GM21619 (cell line): Measurements from ENCODE around the gene ROBO1.

Experiments
- ATAC-seq: cut with Tn5 transposase; IDR thresholded peaks from one replicate; pipeline ENCODE4 v1.9.1; 2021; ENCODE audit not compliant: unreplicated experiment

ROBO1 gene

DNA sequence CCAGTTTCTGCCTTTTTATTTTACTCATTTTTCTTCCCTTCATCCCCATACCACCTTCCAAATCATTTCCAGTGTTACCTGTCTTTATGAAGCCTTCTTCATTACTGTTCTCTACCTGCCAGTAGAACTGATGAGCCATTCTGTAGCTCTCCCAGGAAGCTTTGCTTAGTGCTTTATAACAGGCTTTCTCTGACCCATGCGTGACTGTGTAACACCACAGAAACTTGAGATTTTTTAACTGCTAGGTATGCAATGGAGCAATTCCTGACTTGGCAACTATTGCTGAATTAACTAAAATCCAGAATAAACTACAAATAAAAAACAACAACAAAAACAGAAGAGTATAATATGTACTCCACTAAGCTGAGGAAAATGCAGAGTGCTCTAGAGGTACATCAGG lies 289.2 kb downstream of the ROBO1 start:
- no peak for ATAC-seq

- ATAC-seq: no peak
Measured at GRCh38 chr3:79477242-79477641, 290.6 kb downstream of the ROBO1 start.

- no peak for ATAC-seq
Measured at GRCh38 chr3:79473993-79474392, 293.8 kb downstream of the ROBO1 start.

- ATAC-seq: no peak
Measured at GRCh38 chr3:79467721-79468120, 300.1 kb downstream of the ROBO1 start.

DNA sequence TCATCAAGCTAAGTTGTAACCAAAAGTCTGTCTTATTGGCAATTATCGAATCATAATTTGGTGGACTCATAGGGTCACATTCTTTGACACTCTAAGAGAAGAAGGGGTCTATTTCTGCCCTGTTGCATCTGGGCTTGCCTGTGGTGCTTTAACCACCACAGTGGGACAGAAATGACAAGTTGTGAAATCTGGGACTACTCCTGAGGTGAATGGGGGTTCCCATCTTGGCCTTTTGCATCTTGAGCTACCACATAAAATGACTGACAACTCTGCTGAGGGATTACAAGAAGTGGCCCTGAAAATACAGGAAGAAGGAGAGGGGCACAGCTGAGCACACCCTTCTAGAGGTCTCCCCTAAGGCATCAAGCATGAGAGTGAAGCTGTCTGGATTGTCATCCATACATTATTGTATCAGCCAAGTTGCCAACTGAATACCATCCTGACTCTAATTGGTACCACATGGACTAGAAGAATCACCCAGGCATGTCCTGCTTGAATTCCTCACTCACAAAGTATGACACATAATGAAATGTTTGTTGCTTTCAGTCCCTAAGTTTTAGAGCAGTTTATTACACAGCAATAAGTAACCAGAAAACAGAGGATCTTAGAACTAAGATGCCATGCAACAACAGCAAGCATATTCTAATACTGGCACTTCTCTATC lies 306.5 kb downstream of the ROBO1 start:
- ATAC-seq: no peak

DNA sequence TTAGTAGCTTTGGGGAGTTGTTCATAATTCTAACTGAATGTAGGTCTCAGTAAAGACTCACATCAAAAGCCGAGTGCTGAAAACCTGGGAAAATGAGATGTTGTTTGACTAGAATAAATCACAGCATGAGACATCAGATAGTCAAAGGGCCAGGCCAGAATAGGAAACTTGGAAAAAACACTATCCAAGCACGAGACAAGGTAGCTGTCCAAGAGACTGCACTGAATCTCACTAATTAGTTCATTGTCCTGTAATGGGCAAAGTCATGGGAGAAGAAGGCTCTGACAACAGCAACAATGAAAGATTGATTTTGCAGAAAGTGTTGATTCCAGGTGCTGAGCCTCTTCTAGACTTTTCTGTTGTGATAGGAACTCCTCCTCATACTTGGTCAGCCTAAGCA lies 314.2 kb downstream of the ROBO1 start:
- ATAC-seq: no peak

GRCh38 chr3:79436387-79436786 lies 331.4 kb downstream of the ROBO1 start:
- no peak for ATAC-seq

DNA sequence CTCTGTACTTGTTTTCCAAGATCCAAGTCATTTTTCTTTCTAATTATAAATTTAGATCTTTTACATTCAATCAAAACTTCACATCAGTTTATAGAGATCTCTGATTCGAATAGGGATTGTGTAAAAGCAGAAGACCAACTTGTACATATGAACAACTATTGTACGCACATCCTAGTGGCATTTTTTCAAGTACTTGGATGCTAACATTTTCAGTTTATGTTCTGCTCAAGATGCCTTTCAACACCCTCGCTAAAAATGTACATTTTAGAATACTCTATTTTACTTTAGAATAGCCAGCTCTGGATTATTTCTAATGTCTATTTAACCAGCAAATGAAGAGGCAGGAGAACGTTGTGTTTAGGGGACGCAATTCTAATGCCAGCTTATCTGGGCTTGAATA lies 340.7 kb downstream of the ROBO1 start:
- ATAC-seq: no peak

DNA sequence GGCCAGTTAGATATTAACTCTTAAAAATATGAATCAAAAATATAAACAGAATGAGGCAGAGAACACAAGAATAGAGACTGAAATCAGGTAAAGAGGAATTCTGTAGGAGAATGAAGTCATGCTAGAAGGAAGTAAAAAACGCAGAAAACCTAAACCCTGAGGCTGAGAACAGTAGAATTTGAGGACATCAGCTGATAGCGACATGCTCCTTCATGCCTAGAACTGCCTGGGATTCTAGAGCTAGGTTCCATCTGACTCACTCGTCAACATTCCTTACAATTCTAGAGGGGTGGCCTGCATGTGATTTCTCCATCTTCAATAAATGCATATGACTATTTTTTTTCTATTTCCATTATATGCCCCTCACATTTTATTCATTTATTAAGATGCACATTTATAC lies 343.0 kb downstream of the ROBO1 start:
- no peak for ATAC-seq

DNA sequence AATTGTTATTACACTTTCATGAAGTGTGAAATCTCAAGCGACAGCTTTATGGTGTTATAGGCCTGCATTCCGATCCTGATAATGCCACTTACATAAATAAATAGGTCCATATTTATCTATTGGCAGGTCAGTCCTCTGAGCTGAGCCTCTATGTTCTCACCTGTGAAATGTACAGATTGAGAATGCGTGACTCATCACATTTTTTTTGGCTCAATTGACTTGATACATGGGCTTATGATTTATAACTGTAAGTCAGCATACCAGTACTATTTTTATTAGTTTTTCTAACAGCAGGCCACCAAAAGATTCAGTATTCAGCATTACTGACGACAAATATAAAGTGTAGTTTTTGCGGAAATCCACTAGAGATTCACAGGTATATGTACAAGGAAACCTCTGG lies 344.4 kb downstream of the ROBO1 start:
- no peak for ATAC-seq

GRCh38 chr3:79421273-79421672 lies 346.5 kb downstream of the ROBO1 start:
- no peak for ATAC-seq

GRCh38 chr3:79418855-79419621 lies 348.8 kb downstream of the ROBO1 start:
- ATAC-seq: no peak

DNA sequence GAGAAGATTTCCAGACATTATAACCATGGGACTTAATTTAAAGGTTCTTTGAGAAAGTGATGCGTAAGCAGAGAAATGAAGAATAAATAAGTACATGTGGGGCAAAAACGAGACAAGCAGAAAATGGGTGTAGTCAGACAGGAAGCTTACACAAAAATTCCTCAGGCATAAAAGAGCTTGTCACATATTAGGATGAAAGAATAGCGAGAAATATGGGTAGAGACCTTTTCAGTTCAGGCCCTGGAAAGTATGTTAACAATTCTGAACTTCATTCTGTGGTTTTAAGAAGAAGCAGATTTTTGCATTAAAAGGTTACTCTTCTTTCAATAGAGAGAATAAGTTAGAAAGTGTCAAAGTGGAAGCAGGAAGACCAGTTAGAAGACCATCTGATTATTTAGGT lies 352.4 kb downstream of the ROBO1 start:
- ATAC-seq: no peak

GRCh38 chr3:79414806-79415205 lies 353.0 kb downstream of the ROBO1 start:
- no peak for ATAC-seq

- no peak for ATAC-seq
Measured at GRCh38 chr3:79414035-79414434, 353.8 kb downstream of the ROBO1 start.

GRCh38 chr3:79412537-79412936 lies 355.3 kb downstream of the ROBO1 start:
- ATAC-seq: no peak

GRCh38 chr3:79410617-79411016 lies 357.2 kb downstream of the ROBO1 start:
- ATAC-seq: no peak

- ATAC-seq: no peak
Measured at GRCh38 chr3:79410136-79410535, 357.7 kb downstream of the ROBO1 start.

DNA sequence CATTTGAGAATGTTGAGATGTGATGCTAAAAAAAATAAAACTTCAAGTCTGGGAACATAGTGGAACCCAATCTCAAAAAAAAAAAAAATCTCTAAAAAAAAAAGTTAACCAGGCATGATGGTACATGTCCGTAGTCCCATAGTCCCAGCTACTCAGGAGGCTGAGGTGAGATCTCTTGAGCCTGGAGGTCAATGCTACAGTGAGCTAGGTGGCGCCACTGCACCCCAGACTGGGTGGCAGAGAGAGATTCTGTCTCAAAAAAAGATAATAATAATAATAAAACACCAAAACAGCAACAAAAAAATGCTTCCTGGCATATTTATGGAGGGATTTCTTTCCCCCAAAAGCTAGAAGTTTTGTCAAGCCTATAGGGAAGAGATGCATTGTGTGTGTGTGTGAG lies 361.6 kb downstream of the ROBO1 start:
- no peak for ATAC-seq

GRCh38 chr3:79405183-79405582 lies 362.6 kb downstream of the ROBO1 start:
- ATAC-seq: no peak

- no peak for ATAC-seq
Measured at GRCh38 chr3:79396595-79396994, 371.2 kb downstream of the ROBO1 start.

DNA sequence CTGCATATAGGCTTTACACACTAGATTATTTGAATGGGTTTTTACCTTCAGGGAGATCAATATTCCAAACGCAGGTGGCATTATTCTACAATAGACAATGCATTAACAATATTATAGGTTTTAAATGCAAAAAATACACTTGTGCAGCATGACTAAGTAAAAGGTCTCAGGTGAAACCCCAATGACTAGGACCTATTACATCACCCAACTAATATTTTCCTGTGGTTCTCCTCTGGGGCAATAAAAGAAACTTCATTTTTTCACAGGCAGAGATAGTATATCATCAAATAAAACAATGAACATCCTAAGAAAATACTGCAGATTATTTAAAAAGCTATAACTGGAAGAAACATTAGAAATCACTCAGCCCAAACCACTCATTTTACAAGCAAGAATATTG lies 375.3 kb downstream of the ROBO1 start:
- ATAC-seq: no peak

- no peak for ATAC-seq
Measured at GRCh38 chr3:79390352-79390751, 377.4 kb downstream of the ROBO1 start.
